WTC11 (cell line): ENCODE measurements around the gene TBC1D22A.

Source experiments
- ATF2 ChIP-seq: sonication (generic); formaldehyde crosslinking; IDR thresholded peaks from 2 replicates; pipeline ENCODE4 v1.8.1; 2022; ENCODE audit warnings: low read depth, missing genetic modification reagents, borderline replicate concordance
- ATF3 ChIP-seq: sonication (generic); formaldehyde crosslinking; conservative IDR thresholded peaks from 2 replicates; pipeline ENCODE4 v1.8.1; 2022; ENCODE audit warnings: mild to moderate bottlenecking, missing genetic modification reagents
- CREB1 ChIP-seq: sonication (generic); formaldehyde crosslinking; IDR thresholded peaks from 2 replicates; pipeline ENCODE4 v1.8.0; 2023; ENCODE audit warnings: mild to moderate bottlenecking, missing genetic modification reagents
- CTCF ChIP-seq: fragments of 200-600 bp; IDR thresholded peaks from 2 replicates; pipeline ENCODE4 v1.8.0; 2022; ENCODE audit warnings: antibody characterized with exemption
- E2F5 ChIP-seq: sonication (generic); formaldehyde crosslinking; IDR thresholded peaks from 2 replicates; pipeline ENCODE4 v1.8.1; 2022; ENCODE audit warnings: mild to moderate bottlenecking, moderate library complexity, missing genetic modification reagents
- NFYB ChIP-seq: sonication (generic); formaldehyde crosslinking; conservative IDR thresholded peaks from 2 replicates; pipeline ENCODE4 v1.8.0; 2022; ENCODE audit warnings: low read depth, missing genetic modification reagents
- NR3C1 ChIP-seq: sonication (generic); formaldehyde crosslinking; conservative IDR thresholded peaks from 2 replicates; pipeline ENCODE4 v1.8.1; 2023; ENCODE audit warnings: low read depth, mild to moderate bottlenecking, missing genetic modification reagents
- SP1 ChIP-seq: sonication (generic); formaldehyde crosslinking; conservative IDR thresholded peaks from 2 replicates; pipeline ENCODE4 v1.8.1; 2022; ENCODE audit warnings: missing genetic modification reagents
- STAT6 ChIP-seq: sonication (generic); formaldehyde crosslinking; conservative IDR thresholded peaks from 2 replicates; pipeline ENCODE4 v1.8.1; 2023; ENCODE audit warnings: mild to moderate bottlenecking, low read depth, missing genetic modification reagents, moderate library complexity
- TP53 ChIP-seq: sonication (generic); formaldehyde crosslinking; IDR thresholded peaks from 2 replicates; pipeline ENCODE4 v1.8.1; 2023; ENCODE audit warnings: mild to moderate bottlenecking, missing genetic modification reagents
- ZBTB21 ChIP-seq: sonication (generic); formaldehyde crosslinking; IDR thresholded peaks from 2 replicates; pipeline ENCODE4 v1.8.1; 2023; ENCODE audit warnings: mild to moderate bottlenecking, missing genetic modification reagents, borderline replicate concordance

GRCh38 chr22:46941968-46942798 lies 179.7 kb downstream of the TBC1D22A start:
- TF ChIP-seq CTCF (no peak), ATF3 (no peak), NFYB (CRISPR knock-in tag) (no peak), STAT6 (CRISPR knock-in tag) (no peak), ATF2 (CRISPR knock-in tag) (no peak), ZBTB21 (CRISPR knock-in tag) (no peak), CREB1 (CRISPR knock-in tag) (no peak), TP53 (CRISPR knock-in tag) (no peak), SP1 (CRISPR knock-in tag) (no peak), E2F5 (no peak), NR3C1 (CRISPR knock-in tag) (no peak)
